WTC11 (cell line): ENCODE measurements around the gene SYNCRIP.

Source experiments
- CREM ChIP-seq: sonication (generic); formaldehyde crosslinking; IDR thresholded peaks from 2 replicates; pipeline ENCODE4 v1.8.1; 2022; ENCODE audit warnings: mild to moderate bottlenecking, missing genetic modification reagents, moderate library complexity
- CTCF ChIP-seq: fragments of 200-600 bp; IDR thresholded peaks from 2 replicates; pipeline ENCODE4 v1.8.0; 2022; ENCODE audit warnings: antibody characterized with exemption
- TP53 ChIP-seq: sonication (generic); formaldehyde crosslinking; IDR thresholded peaks from 2 replicates; pipeline ENCODE4 v1.8.1; 2023; ENCODE audit warnings: mild to moderate bottlenecking, missing genetic modification reagents
- USF2 ChIP-seq: sonication (generic); formaldehyde crosslinking; IDR thresholded peaks from 2 replicates; pipeline ENCODE4 v1.8.1; 2023; ENCODE audit warnings: mild to moderate bottlenecking, missing genetic modification reagents, moderate library complexity
- TF ChIP-seq, protein P1 (sequence below): sonication (generic); formaldehyde crosslinking; IDR thresholded peaks from 2 replicates; pipeline ENCODE4 v1.8.0; 2022; ENCODE audit warnings: mild to moderate bottlenecking, missing genetic modification reagents

- TF ChIP-seq CTCF, result no peak
- no peak for TF ChIP-seq CREM (CRISPR knock-in tag)
- no peak for TF ChIP-seq TP53 (CRISPR knock-in tag)
- TF ChIP-seq, protein P1, sequence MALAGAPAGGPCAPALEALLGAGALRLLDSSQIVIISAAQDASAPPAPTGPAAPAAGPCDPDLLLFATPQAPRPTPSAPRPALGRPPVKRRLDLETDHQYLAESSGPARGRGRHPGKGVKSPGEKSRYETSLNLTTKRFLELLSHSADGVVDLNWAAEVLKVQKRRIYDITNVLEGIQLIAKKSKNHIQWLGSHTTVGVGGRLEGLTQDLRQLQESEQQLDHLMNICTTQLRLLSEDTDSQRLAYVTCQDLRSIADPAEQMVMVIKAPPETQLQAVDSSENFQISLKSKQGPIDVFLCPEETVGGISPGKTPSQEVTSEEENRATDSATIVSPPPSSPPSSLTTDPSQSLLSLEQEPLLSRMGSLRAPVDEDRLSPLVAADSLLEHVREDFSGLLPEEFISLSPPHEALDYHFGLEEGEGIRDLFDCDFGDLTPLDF (CRISPR knock-in tag), result no peak
- TF ChIP-seq USF2 (CRISPR knock-in tag), result no peak
Observed at GRCh38 chr6:85565736-85566135, 77.0 kb downstream of the SYNCRIP start.
